Adrenal gland (tissue), 12 donors: ENCODE results near the gene CBX4. TPM values are rescaled to one million over a fixed set of nuclear protein-coding genes. Genes with fewer than 3 reads are reported as not detected.

Source experiments
- DNase-seq, 7 donors: peaks; one replicate each; pipeline ENCODE4 v3.0.0-alpha.2; 2019 to 2020
- H3K27ac ChIP-seq, 5 donors: fragments of 200-600 bp; sonication (generic) in 4 of 5; 1 replicate in 3 of 5; 2 replicates in 2 of 5; pipeline versions ENCODE4 v1.5.1 to v1.8.0; 2016 to 2020; ENCODE audit warnings: mild to moderate bottlenecking in 1 of 5
- H3K27me3 ChIP-seq: fragments of 200-600 bp; 2 replicates; pipeline ENCODE4 v1.8.0; 2021
- H3K36me3 ChIP-seq, 2 donors: fragments of 200-600 bp; replicated peaks in 1 of 2; 1 replicate in 1 of 2; 2 replicates in 1 of 2; pipeline versions ENCODE4 v1.5.1 to v1.8.0; 2018 to 2022
- H3K4me1 ChIP-seq, 2 donors: fragments of 200-600 bp; replicated peaks in 1 of 2; 1 replicate in 1 of 2; 2 replicates in 1 of 2; pipeline versions ENCODE4 v1.5.1 to v1.8.0; 2018 to 2021
- H3K4me3 ChIP-seq, 4 donors: fragments of 200-600 bp; sonication (generic) in 3 of 4; one replicate each; pipeline ENCODE4 v1.5.1; 2016 to 2018
- H3K9me3 ChIP-seq, 3 donors: fragments of 200-600 bp; sonication (generic) in 1 of 3; replicated peaks in 1 of 3; 1 replicate in 2 of 3; 2 replicates in 1 of 3; pipeline versions ENCODE4 v1.5.1 to v1.8.0; 2016 to 2021
- POLR2A ChIP-seq, 2 donors: fragments of 450-650 bp; IDR thresholded peaks; one replicate each; pipeline ENCODE4 v1.6.1; 2017; ENCODE audit warnings: antibody characterized with exemption in 2 of 2, mild to moderate bottlenecking in 2 of 2, moderate library complexity in 1 of 2
- WGBS, 4 donors: extraction: QIAGEN DNeasy Blood & Tissue Kit in 2 of 4; methylation state at CpG; one replicate each; pipeline versions ENCODE4 v1.1.5 to v1.1.7; 2013 to 2017; 5-methylcytosine and 5-hydroxymethylcytosine counted together
- intact Hi-C, 2 donors: fragments of 100-400 bp; cut with DNase I; formaldehyde crosslinking; loops; one replicate each; pipeline versions ENCODE4 v1.14.1 to v1.15.0; 2022 to 2023
- polyA plus RNA-seq, 3 donors: library from polyadenylated mRNA; stranded (reverse); fragments of 200-250 nt in 2 of 3; fragments of 350-450 nt in 1 of 3; fragmentation: Illumina TruSeq in 1 of 3; extraction: RNeasy Lipid Tissue Mini Kit (QIAGEN cat#74804) in 1 of 3; gene quantifications; one replicate each; pipeline ENCODE4 v1.2.3, GENCODE V29; 2013 to 2014
- total RNA-seq, 9 donors: library from RNA; depleted of rRNA in 4 of 9; stranded (reverse); fragments of >200 nt in 4 of 9; fragments of 120-200 nt in 1 of 9; fragmentation: NEBNext Ultra II Directional in 1 of 9; extraction: Animal tissue kit (Norgen Biotek cat#: 25700) in 1 of 9; gene quantifications; one replicate each; pipeline versions ENCODE4 v1.1.0 to v1.2.4, GENCODE V29; 2013 to 2023
- TF ChIP-seq, protein P1 (sequence below), 6 experiments: fragments of 450-650 bp in 4 of 6; fragments of 200-600 bp in 2 of 6; sonication (generic) in 1 of 6; IDR thresholded peaks; 1 replicate in 5 of 6; 2 replicates in 1 of 6; pipeline versions ENCODE4 v1.5.1 to v1.8.0; 2016 to 2021; ENCODE audit warnings: antibody characterized with exemption in 6 of 6, mild to moderate bottlenecking in 2 of 6, moderate library complexity in 1 of 6
- donor health status: healthy with polysubstance abuse.
- donor health status: Bipolar disorder and iron deficiency.
- donor health status: DM: yes; HTN: yes; CAD: no.
- donor health status: DM: no; HTN: no; CAD: no.
- donor health status: DM: no; HTN: no; CAD: no.
- donor health status: DM: yes; HTN: yes; CAD: no.

Gene CBX4
- total and polyA plus RNA-seq, 12 donors, result 5.4 to 39.3 (median 17.0) TPM

DNA sequence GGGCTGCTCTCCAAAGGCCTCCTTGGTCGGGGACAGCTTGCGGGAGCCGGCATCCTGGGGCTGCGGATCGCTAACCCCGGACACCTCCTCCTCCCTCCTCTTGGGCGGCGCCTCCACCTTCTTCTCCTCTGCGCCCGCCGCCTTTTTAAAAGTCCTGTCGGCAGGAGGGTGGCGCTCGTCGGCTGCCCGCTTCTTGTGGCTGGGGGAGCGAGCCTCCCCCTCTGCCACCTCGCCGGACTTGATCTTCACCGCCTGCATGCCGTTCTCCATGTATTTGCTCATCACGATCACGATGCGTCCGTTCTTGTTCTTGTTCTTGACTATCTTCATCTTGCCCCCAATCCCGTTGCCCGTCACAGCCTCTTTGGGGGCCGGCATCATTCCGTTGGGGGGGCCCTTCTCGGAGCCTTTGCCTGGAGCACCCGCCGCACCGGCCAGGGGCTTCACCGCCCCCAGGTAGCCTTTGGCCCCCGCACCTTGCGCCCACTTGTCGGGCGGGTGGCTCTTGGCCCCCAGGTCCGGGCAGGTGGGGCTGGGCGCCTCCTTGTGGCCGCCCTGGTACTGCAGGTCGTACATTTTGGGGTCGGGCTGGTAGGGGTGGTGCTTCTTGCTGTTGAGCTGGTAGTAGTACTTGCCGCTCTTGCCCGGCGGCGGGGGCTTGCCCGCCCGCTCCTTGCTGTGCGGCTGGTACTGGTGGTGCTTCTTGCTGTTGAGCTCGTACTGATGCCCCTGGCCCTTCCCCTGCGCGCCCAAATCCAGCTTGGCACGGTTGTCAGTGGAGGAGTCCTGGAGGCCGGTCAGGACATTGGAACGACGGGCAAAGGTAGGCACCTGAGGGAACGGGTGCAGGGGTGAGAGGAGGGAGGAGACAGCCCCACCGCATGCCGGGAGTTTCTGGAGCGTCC, 4.4 kb downstream of the CBX4 start:
- WGBS, 4 donors, result 89 to 95% (median 92%) methylated on average over 41 to 61 of the region's 61 CpGs
- Histone ChIP-seq H3K27me3 (no peaks in the 10 kb centered on the region), H3K4me1 (peaks cover 43 to 45% of the 10 kb centered on the region in 2 donors), H3K4me3 (no peak overlapping the region), H3K9me3 (no peaks in the 10 kb centered on the region), H3K36me3 (peaks cover 0 to 22% of the 10 kb centered on the region in 2 donors), H3K27ac (no peak overlapping the region)
- DNase-seq, result peak in 3 of 7 donors; percentile 46 to 56 (median 52)
- TF ChIP-seq, protein P1, sequence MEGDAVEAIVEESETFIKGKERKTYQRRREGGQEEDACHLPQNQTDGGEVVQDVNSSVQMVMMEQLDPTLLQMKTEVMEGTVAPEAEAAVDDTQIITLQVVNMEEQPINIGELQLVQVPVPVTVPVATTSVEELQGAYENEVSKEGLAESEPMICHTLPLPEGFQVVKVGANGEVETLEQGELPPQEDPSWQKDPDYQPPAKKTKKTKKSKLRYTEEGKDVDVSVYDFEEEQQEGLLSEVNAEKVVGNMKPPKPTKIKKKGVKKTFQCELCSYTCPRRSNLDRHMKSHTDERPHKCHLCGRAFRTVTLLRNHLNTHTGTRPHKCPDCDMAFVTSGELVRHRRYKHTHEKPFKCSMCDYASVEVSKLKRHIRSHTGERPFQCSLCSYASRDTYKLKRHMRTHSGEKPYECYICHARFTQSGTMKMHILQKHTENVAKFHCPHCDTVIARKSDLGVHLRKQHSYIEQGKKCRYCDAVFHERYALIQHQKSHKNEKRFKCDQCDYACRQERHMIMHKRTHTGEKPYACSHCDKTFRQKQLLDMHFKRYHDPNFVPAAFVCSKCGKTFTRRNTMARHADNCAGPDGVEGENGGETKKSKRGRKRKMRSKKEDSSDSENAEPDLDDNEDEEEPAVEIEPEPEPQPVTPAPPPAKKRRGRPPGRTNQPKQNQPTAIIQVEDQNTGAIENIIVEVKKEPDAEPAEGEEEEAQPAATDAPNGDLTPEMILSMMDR (IDR thresholded peaks at IDR 0.05), result peak; percentile 37 to 59 (median 50)
- no peak for TF ChIP-seq POLR2A (IDR thresholded peaks at IDR 0.05)
- intact Hi-C loops, result loop anchor here in 1 of 2 donors (5.0 kb wide), 1 partner anchor 33 kb away; no protein-coding TSS in a partner anchor

DNA sequence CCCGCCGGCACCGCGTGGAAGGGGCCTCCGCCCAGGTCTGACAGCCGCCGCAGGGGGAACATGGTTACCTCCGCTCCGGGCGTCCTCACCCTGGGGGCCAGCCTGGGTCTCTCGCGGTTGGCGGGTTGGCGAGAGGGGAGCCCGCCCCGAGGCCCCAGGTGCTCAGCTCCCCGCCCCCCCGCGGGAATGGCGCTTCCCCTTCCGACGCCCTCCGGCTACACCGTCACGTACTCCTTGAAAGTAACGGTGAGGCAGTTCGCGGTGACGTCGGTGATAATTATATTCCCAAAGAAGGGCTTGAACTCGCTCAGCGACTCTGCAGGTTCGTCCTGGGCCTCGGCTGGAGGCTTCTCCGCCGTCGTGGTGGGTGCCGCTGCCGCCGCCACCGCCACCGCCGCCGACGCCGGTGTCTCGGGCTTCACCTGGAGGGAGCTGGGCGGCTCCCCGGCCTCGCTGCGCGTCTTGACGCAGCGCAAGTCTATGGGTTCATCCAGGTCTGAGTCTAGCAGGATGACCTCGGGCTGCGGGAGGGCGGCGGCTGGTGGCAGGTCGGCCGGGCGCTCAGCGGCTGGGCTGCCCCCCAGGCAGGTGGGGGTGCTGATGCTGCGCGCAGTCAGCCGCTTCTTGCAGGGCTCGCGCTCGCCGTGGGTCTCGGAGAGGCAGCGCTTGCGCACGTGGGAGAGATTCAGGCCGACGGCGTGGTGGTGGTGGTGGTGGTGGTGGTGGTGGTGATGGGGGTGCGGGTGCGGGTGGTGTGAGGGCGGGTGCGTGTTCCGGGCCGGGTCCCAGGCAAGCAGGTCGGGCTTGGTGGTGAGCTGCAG, 5.3 kb downstream of the CBX4 start:
- Histone ChIP-seq H3K27me3 (no peaks in the 10 kb centered on the region), H3K36me3 (peaks cover 0 to 22% of the 10 kb centered on the region in 2 donors), H3K27ac (no peak overlapping the region), H3K9me3 (no peaks in the 10 kb centered on the region), H3K4me3 (no peak overlapping the region), H3K4me1 (peaks cover 42 to 43% of the 10 kb centered on the region in 2 donors)
- DNase-seq, result peak in 2 of 7 donors; percentile 37 to 45
- 87 to 89% (median 89%) methylated on average over 31 to 83 of the region's 83 CpGs for WGBS, 4 donors
- intact Hi-C loops, result no loop called here
- TF ChIP-seq, protein P1 (IDR thresholded peaks at IDR 0.05), result no peak

DNA sequence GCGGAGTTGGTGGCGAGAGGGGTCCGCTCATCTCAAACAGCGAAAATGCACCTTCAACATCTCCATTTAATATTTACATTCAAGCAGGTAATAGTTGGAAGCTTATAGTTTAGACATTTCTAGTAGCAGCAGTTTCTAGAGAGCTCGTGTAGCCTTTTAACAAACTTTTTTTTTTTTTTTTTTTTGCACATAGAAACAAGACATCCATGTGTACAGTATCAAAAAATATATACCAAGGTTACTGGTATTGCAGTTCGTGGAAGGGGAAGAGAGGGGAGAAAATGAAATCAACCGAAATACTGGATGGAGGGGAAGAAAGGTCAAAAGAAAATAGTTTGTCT, 6.2 kb downstream of the CBX4 start:
- peaks cover 42% of the 10 kb centered on the region in 2 donors for H3K4me1 ChIP-seq
- 82 to 90% (median 86%) methylated on average over 7 of the region's 7 CpGs for whole genome bisulfite sequencing, 4 donors
- no peak for TF ChIP-seq POLR2A (IDR thresholded peaks at IDR 0.05)
- TF ChIP-seq, protein P1 (IDR thresholded peaks at IDR 0.05), result no peak
- peaks cover 0 to 22% of the 10 kb centered on the region in 2 donors for H3K36me3 ChIP-seq
- no peak overlapping the region for H3K4me3 ChIP-seq
- no peak for DNase-seq
- no peak overlapping the region for H3K27ac ChIP-seq
- no peaks in the 10 kb centered on the region for H3K9me3 ChIP-seq
- intact Hi-C loops, result no loop called here
- no peaks in the 10 kb centered on the region for H3K27me3 ChIP-seq
